HG03520 (cell line): ENCODE results near the gene BMF.
A peak's percentile ranks its signal among the peaks of the same experiment; 100 is the strongest.
"Not testable (repeated sequence)": the region's sequence is repeated elsewhere in the genome, so short reads cannot be mapped to it uniquely, and the experiment has no call there.

Experiments
- ATAC-seq: cut with Tn5 transposase; IDR thresholded peaks from one replicate; pipeline ENCODE4 v1.9.1; 2021; ENCODE audit warnings: mild to moderate bottlenecking, moderate library complexity; ENCODE audit not compliant: unreplicated experiment

The BMF gene

GRCh38 chr15:40128766-40129660, 20.3 kb upstream of the BMF start:
- no peak for ATAC-seq

GRCh38 chr15:40125950-40126349, 17.3 kb upstream of the BMF start:
- no peak for ATAC-seq

GRCh38 chr15:40124807-40125285, 16.2 kb upstream of the BMF start:
- not testable (repeated sequence) for ATAC-seq

- ATAC-seq = not testable (repeated sequence)
Observed at GRCh38 chr15:40124333-40124732, 15.7 kb upstream of the BMF start.

GRCh38 chr15:40123863-40124262, 15.2 kb upstream of the BMF start:
- ATAC-seq = not testable (repeated sequence)

- not testable (repeated sequence) for ATAC-seq
Observed at GRCh38 chr15:40122989-40123388, 14.3 kb upstream of the BMF start.

GRCh38 chr15:40121911-40122638, 13.4 kb upstream of the BMF start:
- no peak for ATAC-seq

GRCh38 chr15:40118473-40118872, 9.8 kb upstream of the BMF start:
- ATAC-seq = no peak

- ATAC-seq = peak; percentile 87
Observed at GRCh38 chr15:40115670-40116093, 7.0 kb upstream of the BMF start.

GRCh38 chr15:40115106-40115505, 6.4 kb upstream of the BMF start:
- ATAC-seq = not testable (repeated sequence)

- ATAC-seq = no peak
Observed at GRCh38 chr15:40114218-40114617, 5.5 kb upstream of the BMF start.

- no peak for ATAC-seq
Observed at GRCh38 chr15:40112789-40113188, 4.1 kb upstream of the BMF start.

GRCh38 chr15:40111888-40112287, 3.2 kb upstream of the BMF start:
- ATAC-seq = no peak

- ATAC-seq = no peak
Observed at GRCh38 chr15:40110866-40111550, 2.3 kb upstream of the BMF start.

GRCh38 chr15:40108061-40108854, 421 bp downstream of the BMF start:
- no peak for ATAC-seq

GRCh38 chr15:40106203-40107161, 2.2 kb downstream of the BMF start:
- peak; percentile 24 for ATAC-seq

- no peak for ATAC-seq
Observed at GRCh38 chr15:40105517-40106202, 3.0 kb downstream of the BMF start.

GRCh38 chr15:40104865-40105516, 3.7 kb downstream of the BMF start:
- ATAC-seq = no peak
